HepG2 (cell line): Measurements from ENCODE around the gene ADAP2. TPM values are rescaled to one million over a fixed set of nuclear protein-coding genes. Genes with fewer than 3 reads are reported as not detected.
A peak's percentile ranks its signal among the peaks of the same experiment; 100 is the strongest.

ENCODE experiments used
- ARID5B ChIP-seq: IDR thresholded peaks from 2 replicates; pipeline ENCODE4 v1.4.0; 2020; ENCODE audit warnings: mild to moderate bottlenecking, missing genetic modification reagents
- ERF ChIP-seq: IDR thresholded peaks from 2 replicates; pipeline ENCODE4 v1.6.1; 2018; ENCODE audit warnings: missing biosample characterization, missing genetic modification reagents
- FOXA1 ChIP-seq, 2 experiments: fragments of 450-650 bp in 1 of 2; sonication (generic) in 1 of 2; formaldehyde crosslinking in 1 of 2; IDR thresholded peaks; 2 replicates each; pipeline versions ENCODE4 v1.4.0 to v1.6.1; 2016 to 2020; ENCODE audit warnings: missing genetic modification reagents in 1 of 2
- GABPA ChIP-seq, 2 experiments: IDR thresholded peaks; 2 replicates each; pipeline ENCODE4 v1.6.1; 2011 to 2016; ENCODE audit warnings: low read depth in 2 of 2, low read length in 1 of 2, missing biosample characterization in 1 of 2, missing genetic modification characterization in 1 of 2
- GPBP1L1 ChIP-seq: sonication (generic); formaldehyde crosslinking; IDR thresholded peaks from 2 replicates; pipeline ENCODE4 v1.5.0; 2020; ENCODE audit warnings: mild to moderate bottlenecking, missing genetic modification reagents
- HDAC1 ChIP-seq: sonication (generic); formaldehyde crosslinking; IDR thresholded peaks from 2 replicates; pipeline ENCODE4 v1.5.1; 2020; ENCODE audit warnings: mild to moderate bottlenecking, missing genetic modification reagents
- HMG20A ChIP-seq: IDR thresholded peaks from 2 replicates; pipeline ENCODE4 v1.6.1; 2016; ENCODE audit warnings: borderline replicate concordance
- KLF16 ChIP-seq, 2 experiments: sonication (generic) in 1 of 2; formaldehyde crosslinking in 1 of 2; IDR thresholded peaks; 2 replicates each; pipeline versions ENCODE4 v1.6.1 to v1.8.0; 2016 to 2023; ENCODE audit warnings: missing genetic modification reagents in 2 of 2, missing compliant biosample characterization in 1 of 2
- MAFF ChIP-seq: IDR thresholded peaks from 2 replicates; pipeline ENCODE4 v1.6.1; 2011; ENCODE audit warnings: low read depth, low read length, improper control_type of control experiment
- MAFK ChIP-seq, 2 experiments: IDR thresholded peaks in 1 of 2; conservative IDR thresholded peaks in 1 of 2; 2 replicates each; pipeline ENCODE4 v1.6.1; 2011; ENCODE audit warnings: improper control_type of control experiment in 2 of 2, low read length in 2 of 2
- NRL ChIP-seq: sonication (generic); formaldehyde crosslinking; IDR thresholded peaks from 2 replicates; pipeline ENCODE4 v1.5.0; 2020; ENCODE audit warnings: missing genetic modification reagents, mild to moderate bottlenecking, moderate library complexity, borderline replicate concordance
- TARDBP ChIP-seq: sonication (generic); formaldehyde crosslinking; IDR thresholded peaks from 2 replicates; pipeline ENCODE4 v1.8.0; 2022; ENCODE audit warnings: mild to moderate bottlenecking, missing genetic modification reagents
- ZBTB42 ChIP-seq: sonication (generic); formaldehyde crosslinking; IDR thresholded peaks from 2 replicates; pipeline ENCODE4 v1.5.0; 2020; ENCODE audit warnings: mild to moderate bottlenecking, missing genetic modification reagents
- ZKSCAN8 ChIP-seq: IDR thresholded peaks from 2 replicates; pipeline ENCODE4 v1.6.1; 2016; ENCODE audit warnings: borderline replicate concordance, missing genetic modification reagents, missing compliant biosample characterization
- ZNF264 ChIP-seq: sonication (generic); formaldehyde crosslinking; IDR thresholded peaks from 2 replicates; pipeline ENCODE4 v1.4.0; 2020; ENCODE audit warnings: missing genetic modification reagents
- ZNF326 ChIP-seq: sonication (generic); formaldehyde crosslinking; IDR thresholded peaks from 2 replicates; pipeline ENCODE4 v1.4.0; 2020; ENCODE audit warnings: missing genetic modification reagents, borderline replicate concordance
- ZNF501 ChIP-seq: sonication (generic); formaldehyde crosslinking; IDR thresholded peaks from 2 replicates; pipeline ENCODE4 v1.5.1; 2020; ENCODE audit warnings: mild to moderate bottlenecking, moderate library complexity, missing genetic modification reagents
- ZNF563 ChIP-seq: sonication (generic); formaldehyde crosslinking; IDR thresholded peaks from 2 replicates; pipeline ENCODE4 v1.8.0; 2022; ENCODE audit warnings: mild to moderate bottlenecking, moderate library complexity, missing genetic modification reagents
- ZNF614 ChIP-seq: IDR thresholded peaks from 2 replicates; pipeline ENCODE4 v1.6.1; 2018; ENCODE audit warnings: missing biosample characterization, missing genetic modification reagents, inconsistent platforms, borderline replicate concordance
- ZNF639 ChIP-seq: conservative IDR thresholded peaks from 2 replicates; pipeline ENCODE4 v1.6.1; 2018; ENCODE audit warnings: missing genetic modification reagents
- ZSCAN9 ChIP-seq: IDR thresholded peaks from 2 replicates; pipeline ENCODE4 v1.6.1; 2016; ENCODE audit warnings: borderline replicate concordance
- polyA plus RNA-seq, 8 experiments: library from polyadenylated mRNA; depleted of rRNA in 3 of 8; stranded (reverse) in 7 of 8; unstranded in 1 of 8; fragments of >200 nt; fragmentation: Illumina TruSeq in 4 of 8; extraction: Trizol in 4 of 8; gene quantifications; 2 replicates each; pipeline versions ENCODE4 v1.2.1 to v1.2.3, GENCODE V29; 2011 to 2016; ENCODE audit warnings: low read depth in 4 of 8, missing spikeins in 1 of 8, mixed read lengths in 1 of 8; ENCODE audit not compliant: insufficient read depth in 1 of 8
- total RNA-seq, 5 experiments: library from RNA; depleted of rRNA; stranded (reverse); fragments of >200 nt; fragmentation: Illumina TruSeq; extraction: Trizol; gene quantifications; 2 replicates each; pipeline ENCODE4 v1.2.3, GENCODE V29; 2016; ENCODE audit warnings: low read depth in 1 of 5
- TF ChIP-seq, protein P1 (sequence below), 2 experiments: fragments of 450-650 bp in 1 of 2; sonication (generic) in 1 of 2; formaldehyde crosslinking; IDR thresholded peaks; 2 replicates each; pipeline versions ENCODE4 v1.5.0 to v1.8.0; 2020 to 2022; ENCODE audit warnings: mild to moderate bottlenecking in 1 of 2, missing genetic modification reagents in 1 of 2

ADAP2 gene
- total and polyA plus RNA-seq, 2 of the 13 experiments (the other 11 are each of a cell fraction or from before 2014, with no cell fraction given) = 0.51 to 0.70 TPM

DNA sequence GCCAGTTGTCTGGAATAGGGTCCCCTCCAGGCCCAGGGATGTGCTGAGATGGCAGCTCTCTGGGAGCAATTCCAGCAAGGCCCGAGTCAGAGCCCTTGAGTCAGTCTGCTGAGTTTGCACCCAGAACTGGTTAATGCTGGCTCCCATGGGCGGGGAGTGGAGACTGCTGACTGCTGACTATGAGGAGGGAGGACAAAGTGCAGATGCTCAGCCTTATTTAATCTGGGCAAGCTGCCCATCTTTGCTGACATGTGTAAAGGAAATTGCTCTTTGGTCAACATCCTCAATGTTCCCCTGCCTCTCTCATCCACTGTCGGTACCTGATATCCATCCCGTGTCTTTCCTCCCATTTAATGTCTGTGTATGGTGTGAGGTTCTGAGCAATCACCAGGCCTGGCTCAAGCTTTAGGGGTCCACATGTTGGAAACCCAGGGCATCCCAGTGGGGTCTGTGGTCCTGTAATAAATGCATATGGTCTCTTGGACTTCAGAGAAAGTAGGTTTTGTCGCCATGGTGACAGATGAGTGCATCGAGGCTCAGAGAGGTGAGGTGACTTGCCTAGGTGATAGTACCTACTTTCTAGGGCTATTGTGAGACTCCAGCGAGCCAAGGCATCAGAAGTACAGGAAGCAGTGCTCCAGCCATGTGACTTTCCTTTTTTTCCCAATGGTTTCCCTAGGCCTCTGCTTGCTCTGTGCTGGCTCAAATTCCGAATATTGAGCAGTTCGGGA lies 29.1 kb downstream of the ADAP2 start (continued):
- TF ChIP-seq GPBP1L1 (CRISPR knock-in tag) = no peak
- TF ChIP-seq ZNF639 (CRISPR knock-in tag) = no peak
- no peak for TF ChIP-seq ZNF563 (CRISPR knock-in tag)
- TF ChIP-seq ERF (CRISPR knock-in tag) = peak; percentile 48; the same call in 1 of the 2 replicates
- TF ChIP-seq ZNF501 (CRISPR knock-in tag) = 0 out of 2 replicates have a peak, but pooled peaks have one; percentile 31
- peak; percentile 89 for TF ChIP-seq MAFF
- peak; percentile 87 for TF ChIP-seq ARID5B (CRISPR knock-in tag)
- TF ChIP-seq KLF16 (CRISPR knock-in tag; IDR thresholded peaks at IDR 0.05) = peak in 1 of 2 experiments; percentile 30; a peak in 1 of 4 replicates
- no peak for TF ChIP-seq ZSCAN9 (CRISPR knock-in tag)
- TF ChIP-seq ZNF264 (CRISPR knock-in tag) = 0 out of 2 replicates have a peak, but pooled peaks have one; percentile 27
- TF ChIP-seq NRL (CRISPR knock-in tag) = no peak
- peak; percentile 65; the same call in 1 of the 2 replicates for TF ChIP-seq TARDBP (CRISPR knock-in tag)
- TF ChIP-seq HMG20A (CRISPR knock-in tag) = peak; percentile 35; the same call in 1 of the 2 replicates
- TF ChIP-seq ZKSCAN8 (CRISPR knock-in tag) = 0 out of 2 replicates have a peak, but pooled peaks have one; percentile 33
- peak; percentile 58; the same call in 1 of the 2 replicates for TF ChIP-seq ZBTB42 (CRISPR knock-in tag)
- TF ChIP-seq GABPA (IDR thresholded peaks at IDR 0.05; ENCODE audit: low read depth, low read length) = no peak
- no peak for TF ChIP-seq GABPA (CRISPR knock-in tag; IDR thresholded peaks at IDR 0.05; ENCODE audit: low read depth)
- no peak for TF ChIP-seq ZNF326 (CRISPR knock-in tag)
- no peak for TF ChIP-seq FOXA1 (IDR thresholded peaks at IDR 0.05)
- peak; percentile 82 for TF ChIP-seq FOXA1 (CRISPR knock-in tag; IDR thresholded peaks at IDR 0.05)
- peak; percentile 45; the same call in 1 of the 2 replicates for TF ChIP-seq HDAC1 (CRISPR knock-in tag)
- TF ChIP-seq MAFK (conservative IDR thresholded peaks at IDR 0.05 in 1 of 2, IDR thresholded peaks at IDR 0.05 in 1 of 2; ENCODE audit: low read length in 2 of 2) = peak; percentile 83 to 84
- TF ChIP-seq ZNF614 = peak; percentile 56; the same call in 1 of the 2 replicates
- TF ChIP-seq, protein P1, sequence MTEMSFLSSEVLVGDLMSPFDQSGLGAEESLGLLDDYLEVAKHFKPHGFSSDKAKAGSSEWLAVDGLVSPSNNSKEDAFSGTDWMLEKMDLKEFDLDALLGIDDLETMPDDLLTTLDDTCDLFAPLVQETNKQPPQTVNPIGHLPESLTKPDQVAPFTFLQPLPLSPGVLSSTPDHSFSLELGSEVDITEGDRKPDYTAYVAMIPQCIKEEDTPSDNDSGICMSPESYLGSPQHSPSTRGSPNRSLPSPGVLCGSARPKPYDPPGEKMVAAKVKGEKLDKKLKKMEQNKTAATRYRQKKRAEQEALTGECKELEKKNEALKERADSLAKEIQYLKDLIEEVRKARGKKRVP (CRISPR knock-in tag; IDR thresholded peaks at IDR 0.05) = no peak
